SU-DHL-6 (cell line): Measurements from ENCODE around the gene ANXA2.

Source experiments
- H2AFZ ChIP-seq: fragments of 200-600 bp; sonication (generic); 2 replicates; pipeline ENCODE4 v1.6.1; 2014; ENCODE audit warnings: low read depth, mild to moderate bottlenecking, moderate library complexity, mixed read lengths, antibody characterized with exemption, low read length; ENCODE audit not compliant: severe bottlenecking
- H3F3A ChIP-seq: fragments of 200-600 bp; shearing (Covaris generic); 2 replicates; pipeline ENCODE4 v1.6.0; 2016; ENCODE audit warnings: antibody characterized with exemption, mild to moderate bottlenecking; ENCODE audit not compliant: insufficient read depth
- H3K27ac ChIP-seq: fragments of 200-600 bp; sonication (generic); 2 replicates; pipeline ENCODE4 v1.5.1; 2016; ENCODE audit warnings: low read depth, mild to moderate bottlenecking, low read length, moderate library complexity, mixed read lengths
- H3K27me3 ChIP-seq: fragments of 200-600 bp; sonication (generic), shearing (Covaris generic); 2 replicates; pipeline ENCODE4 v1.6.0; 2014; ENCODE audit warnings: mild to moderate bottlenecking, low read length
- H3K36me3 ChIP-seq: fragments of 200-600 bp; sonication (generic); 2 replicates; pipeline ENCODE4 v1.6.1; 2014; ENCODE audit warnings: mild to moderate bottlenecking, low read length, mixed read lengths
- H3K4me2 ChIP-seq: fragments of 300-600, 200-600 bp; shearing (Covaris generic), sonication (generic); 2 replicates; pipeline ENCODE4 v1.6.0; 2014; ENCODE audit warnings: low read length, low read depth, mild to moderate bottlenecking; ENCODE audit not compliant: poor library complexity, severe bottlenecking
- H3K4me3 ChIP-seq: fragments of 200-600 bp; sonication (generic); 2 replicates; pipeline ENCODE4 v1.5.1; 2014; ENCODE audit warnings: antibody characterized with exemption, low read length, mild to moderate bottlenecking, mixed read lengths; ENCODE audit not compliant: insufficient read depth, poor library complexity, severe bottlenecking
- H3K79me2 ChIP-seq: fragments of 200-600 bp; sonication (generic); 2 replicates; pipeline ENCODE4 v1.6.1; 2014; ENCODE audit warnings: mild to moderate bottlenecking, low read length, moderate library complexity; ENCODE audit not compliant: insufficient read depth
- H3K9ac ChIP-seq: fragments of 200-600 bp; sonication (generic); 2 replicates; pipeline ENCODE4 v1.7.0; 2014; ENCODE audit warnings: mild to moderate bottlenecking, low read length
- H3K9me2 ChIP-seq: fragments of 200-600 bp; sonication (generic); replicated peaks from 2 replicates; pipeline ENCODE4 v1.6.1; 2014; ENCODE audit warnings: low read length; ENCODE audit not compliant: insufficient read depth
- H3K9me3 ChIP-seq: fragments of 200-600 bp; sonication (generic); 2 replicates; pipeline ENCODE4 v1.6.1; 2014; ENCODE audit warnings: low read length, mixed read lengths; ENCODE audit not compliant: insufficient read depth
- H4K20me1 ChIP-seq: fragments of 200-600 bp; sonication (generic); 2 replicates; pipeline ENCODE4 v1.6.1; 2014; ENCODE audit warnings: low read depth, mild to moderate bottlenecking, antibody characterized with exemption, low read length, moderate library complexity, mixed read lengths
- CTCF ChIP-seq: fragments of 200-600 bp; sonication (generic); IDR thresholded peaks from one replicate; pipeline ENCODE4 v1.5.1; 2017; ENCODE audit warnings: antibody characterized with exemption, mild to moderate bottlenecking, low read length, moderate library complexity; ENCODE audit not compliant: insufficient read depth, poor library complexity, severe bottlenecking
- EZH2phosphoT487 ChIP-seq: fragments of 200-600 bp; sonication (generic), shearing (Covaris generic); conservative IDR thresholded peaks from 2 replicates; pipeline ENCODE4 v1.6.1; 2018; ENCODE audit warnings: mild to moderate bottlenecking, antibody characterized with exemption, low read length, moderate library complexity, mixed read lengths

Gene ANXA2

GRCh38 chr15:60390871-60391501 lies 6.8 kb downstream of the ANXA2 start:
- no peak for TF ChIP-seq CTCF
- TF ChIP-seq EZH2phosphoT487, result no peak
- no peaks in the 10 kb centered on the region for H3F3A ChIP-seq
- H3K9me2 ChIP-seq, result no peaks in the 10 kb centered on the region
- no peaks in the 10 kb centered on the region for H3K9me3 ChIP-seq
- H3K79me2 ChIP-seq, result no peaks in the 10 kb centered on the region
- H3K4me2 ChIP-seq, result no peak overlapping the region
- H3K27me3 ChIP-seq, result no peaks in the 10 kb centered on the region
- H3K9ac ChIP-seq, result no peak overlapping the region
- no peaks in the 10 kb centered on the region for H3K36me3 ChIP-seq
- no peak overlapping the region for H3K27ac ChIP-seq
- no peak overlapping the region for H3K4me3 ChIP-seq
- no peaks in the 10 kb centered on the region for H4K20me1 ChIP-seq
- H2AFZ ChIP-seq, result no peak overlapping the region

GRCh38 chr15:60390231-60390630 lies 7.6 kb downstream of the ANXA2 start:
- H3K9me2 ChIP-seq, result no peaks in the 10 kb centered on the region
- H3K9me3 ChIP-seq, result no peaks in the 10 kb centered on the region
- no peak for TF ChIP-seq CTCF
- TF ChIP-seq EZH2phosphoT487, result no peak
- no peaks in the 10 kb centered on the region for H3K27me3 ChIP-seq
- H3K4me2 ChIP-seq, result no peak overlapping the region
- H3K27ac ChIP-seq, result no peak overlapping the region
- no peak overlapping the region for H3K9ac ChIP-seq
- no peaks in the 10 kb centered on the region for H3K36me3 ChIP-seq
- no peak overlapping the region for H2AFZ ChIP-seq
- no peaks in the 10 kb centered on the region for H3F3A ChIP-seq
- no peak overlapping the region for H3K4me3 ChIP-seq
- no peaks in the 10 kb centered on the region for H3K79me2 ChIP-seq
- no peaks in the 10 kb centered on the region for H4K20me1 ChIP-seq

GRCh38 chr15:60389261-60390077 lies 8.3 kb downstream of the ANXA2 start:
- no peak for TF ChIP-seq CTCF
- TF ChIP-seq EZH2phosphoT487, result no peak
- H3F3A ChIP-seq, result no peaks in the 10 kb centered on the region

More at GRCh38 chr15:60389261-60390077, 8.3 kb downstream of the ANXA2 start:
- Histone ChIP-seq H3K27ac (no peak overlapping the region), H3K9ac (no peak overlapping the region), H2AFZ (no peak overlapping the region), H3K9me2 (no peaks in the 10 kb centered on the region), H3K4me3 (no peak overlapping the region), H4K20me1 (no peaks in the 10 kb centered on the region), H3K27me3 (no peaks in the 10 kb centered on the region), H3K79me2 (no peaks in the 10 kb centered on the region), H3K4me2 (no peak overlapping the region), H3K9me3 (no peaks in the 10 kb centered on the region), H3K36me3 (no peaks in the 10 kb centered on the region)
